Keratinocyte (primary cell): Measurements from ENCODE around the gene LSM11.

Experiments used
- CTCF ChIP-seq, 3 experiments: IDR thresholded peaks in 1 of 3; conservative IDR thresholded peaks in 1 of 3; optimal IDR thresholded peaks in 1 of 3; 2 replicates in 2 of 3; 3 replicates in 1 of 3; pipeline versions ENCODE3 to v1.5.1; 2011; ENCODE audit warnings: low read length in 3 of 3, mild to moderate bottlenecking in 3 of 3, moderate library complexity in 2 of 3, control low read depth in 1 of 3, inconsistent platforms in 1 of 3; ENCODE audit not compliant: insufficient read depth in 2 of 3; ENCODE audit errors: extremely low read depth in 1 of 3
- EZH2 ChIP-seq: IDR thresholded peaks from one replicate; pipeline ENCODE4 v1.6.1; 2012; ENCODE audit warnings: inconsistent platforms, mild to moderate bottlenecking, low read length, moderate library complexity

DNA sequence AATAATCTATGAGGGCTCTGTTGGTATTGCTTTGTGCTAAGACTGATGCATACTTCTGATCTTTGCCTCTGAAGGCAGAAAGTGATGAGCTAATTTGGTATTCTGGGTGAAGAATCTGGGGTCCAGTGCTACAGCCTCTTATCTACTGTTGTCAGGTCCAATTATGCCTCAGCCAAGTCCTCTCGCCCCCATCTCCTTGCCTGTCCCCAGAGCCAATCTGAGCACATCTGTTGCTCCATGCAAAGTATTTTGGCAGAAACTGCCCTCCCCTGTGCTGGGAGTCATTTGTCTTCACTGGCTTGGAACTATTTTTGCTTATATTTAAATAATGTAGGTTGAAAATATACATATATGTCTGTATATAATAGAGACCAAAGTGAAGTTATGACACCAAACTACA, 23.4 kb downstream of the LSM11 start:
- TF ChIP-seq CTCF (optimal IDR thresholded peaks at IDR 0.05 in 1 of 3, IDR thresholded peaks at IDR 0.05 in 1 of 3, conservative IDR thresholded peaks at IDR 0.05 in 1 of 3; ENCODE audit: extremely low read depth in 1 of 3, insufficient read depth in 2 of 3, low read length in 3 of 3) (no peak), EZH2 (no peak)
